GM12872 (cell line): ENCODE data around the gene UBXN6.

ENCODE experiments used
- TF ChIP-seq, protein P1 (sequence below): IDR thresholded peaks from 3 replicates; pipeline ENCODE4 v1.5.1; 2011; ENCODE audit warnings: low read depth, mild to moderate bottlenecking, low read length, moderate library complexity; ENCODE audit not compliant: insufficient read depth

UBXN6 gene

GRCh38 chr19:4474514-4475022 lies 17.0 kb upstream of the UBXN6 start:
- TF ChIP-seq, protein P1, sequence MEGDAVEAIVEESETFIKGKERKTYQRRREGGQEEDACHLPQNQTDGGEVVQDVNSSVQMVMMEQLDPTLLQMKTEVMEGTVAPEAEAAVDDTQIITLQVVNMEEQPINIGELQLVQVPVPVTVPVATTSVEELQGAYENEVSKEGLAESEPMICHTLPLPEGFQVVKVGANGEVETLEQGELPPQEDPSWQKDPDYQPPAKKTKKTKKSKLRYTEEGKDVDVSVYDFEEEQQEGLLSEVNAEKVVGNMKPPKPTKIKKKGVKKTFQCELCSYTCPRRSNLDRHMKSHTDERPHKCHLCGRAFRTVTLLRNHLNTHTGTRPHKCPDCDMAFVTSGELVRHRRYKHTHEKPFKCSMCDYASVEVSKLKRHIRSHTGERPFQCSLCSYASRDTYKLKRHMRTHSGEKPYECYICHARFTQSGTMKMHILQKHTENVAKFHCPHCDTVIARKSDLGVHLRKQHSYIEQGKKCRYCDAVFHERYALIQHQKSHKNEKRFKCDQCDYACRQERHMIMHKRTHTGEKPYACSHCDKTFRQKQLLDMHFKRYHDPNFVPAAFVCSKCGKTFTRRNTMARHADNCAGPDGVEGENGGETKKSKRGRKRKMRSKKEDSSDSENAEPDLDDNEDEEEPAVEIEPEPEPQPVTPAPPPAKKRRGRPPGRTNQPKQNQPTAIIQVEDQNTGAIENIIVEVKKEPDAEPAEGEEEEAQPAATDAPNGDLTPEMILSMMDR, result no peak

- TF ChIP-seq, protein P1, result no peak
Observed at GRCh38 chr19:4473763-4474513, 16.3 kb upstream of the UBXN6 start.

DNA sequence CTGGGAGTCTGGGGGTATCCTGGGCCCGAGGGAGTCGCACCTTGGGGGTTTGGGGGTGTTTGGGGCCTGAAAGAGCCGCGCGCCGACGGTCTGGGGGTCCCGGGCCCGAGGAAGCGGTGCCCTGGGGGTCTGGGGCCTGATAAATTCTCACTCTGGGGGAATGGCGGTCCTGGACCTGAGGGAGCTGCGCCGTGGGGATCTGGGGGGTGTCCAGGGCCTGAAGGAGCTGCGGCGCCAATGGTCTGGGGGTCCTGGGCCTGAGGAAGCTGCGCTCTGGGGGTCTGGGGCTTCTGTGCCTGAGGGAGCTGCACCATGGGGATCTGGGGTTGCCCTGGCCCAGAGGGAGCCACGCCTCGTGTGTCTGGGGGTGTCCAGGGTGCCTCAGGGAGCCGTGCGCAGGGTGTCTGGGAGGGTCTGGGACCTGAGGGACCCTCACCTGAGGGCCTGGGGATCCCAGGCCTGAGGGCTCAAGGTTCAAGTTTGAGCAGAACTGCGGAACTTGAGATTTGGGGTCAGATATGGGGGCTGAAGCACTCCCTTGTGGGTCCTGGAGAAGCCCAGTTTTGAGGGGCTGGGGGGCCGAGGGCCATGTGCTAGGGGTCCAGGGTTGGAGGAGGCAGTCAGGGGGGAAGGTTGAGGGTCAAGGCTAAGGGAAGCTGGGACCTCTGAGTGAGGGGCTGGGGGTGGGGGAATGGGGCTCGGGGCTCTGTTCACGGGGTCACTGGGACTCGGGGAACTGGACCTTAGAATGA lies 15.6 kb upstream of the UBXN6 start:
- TF ChIP-seq, protein P1, result no peak

- TF ChIP-seq, protein P1, result no peak
Observed at GRCh38 chr19:4472174-4472974, 14.8 kb upstream of the UBXN6 start, which contains the start of gene HDGFL2. Gene HDGFL2, plus strand, starts transcription at chr19:4472297. Its CDS starts 54 bp downstream, at chr19:4472351.

DNA sequence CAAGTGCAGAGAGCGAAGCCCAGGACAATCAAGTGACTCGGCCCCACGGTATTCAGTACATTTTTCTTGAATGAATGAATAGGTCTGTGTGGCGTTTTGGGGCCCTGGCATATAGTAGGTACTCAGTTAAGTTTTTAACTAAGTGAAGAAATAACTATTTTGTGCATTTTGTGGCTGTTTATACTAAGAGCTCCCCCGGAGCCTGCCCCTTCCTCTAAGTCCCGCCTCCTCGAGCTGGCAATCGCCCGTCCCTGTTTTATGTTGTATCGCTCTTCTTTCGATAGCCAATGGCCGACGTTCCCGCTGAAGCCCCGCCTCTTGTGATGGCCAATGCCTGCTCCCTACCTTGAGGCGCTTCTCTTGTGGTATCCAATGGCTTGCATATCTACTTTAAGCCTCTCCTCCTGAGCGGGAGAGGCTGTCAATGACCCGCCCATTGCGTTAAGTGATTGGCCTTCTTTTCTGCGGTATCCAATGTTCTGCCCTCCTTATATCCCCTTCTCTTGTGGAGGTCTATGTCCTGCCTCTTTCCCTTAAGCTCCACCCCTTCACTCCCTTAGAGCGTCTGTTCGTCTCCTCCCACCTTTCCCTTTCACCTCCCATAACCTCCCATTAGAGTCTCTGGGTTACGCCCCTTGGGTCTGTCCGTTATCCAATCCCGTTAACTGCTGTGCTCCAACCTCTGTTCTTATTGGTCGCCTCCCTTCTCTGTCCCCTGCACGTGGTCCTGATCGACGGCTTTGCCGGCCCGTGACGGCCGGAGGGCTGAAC lies 14.0 kb upstream of the UBXN6 start:
- TF ChIP-seq, protein P1, result no peak

DNA sequence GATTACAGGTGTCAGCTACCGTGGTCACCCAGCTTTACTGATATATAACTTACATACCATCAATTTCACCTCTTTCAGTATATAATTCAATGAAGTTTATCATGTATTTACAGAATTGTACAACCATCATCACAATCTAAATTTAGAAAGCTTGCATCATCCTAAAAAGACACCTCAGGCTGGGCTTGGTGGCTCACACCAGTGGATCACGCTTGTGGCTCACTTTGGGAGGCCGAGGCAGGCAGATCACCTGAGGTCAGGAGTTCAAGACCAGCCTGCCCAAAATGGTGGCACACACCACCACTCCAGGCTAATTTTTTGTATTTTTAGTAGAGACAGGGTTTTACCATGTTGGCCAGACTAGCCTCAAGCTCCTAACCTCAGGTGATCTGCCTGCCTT lies 10.2 kb upstream of the UBXN6 start:
- TF ChIP-seq, protein P1, result no peak
